ENCODE measurements around the gene SV2B. TPM values are rescaled to one million over a fixed set of nuclear protein-coding genes. Genes with fewer than 3 reads are reported as not detected.
A peak's percentile ranks its signal among the peaks of the same experiment; 100 is the strongest.

SV2B gene
- total RNA-seq, 1 donor: not detected

- no peak for TF ChIP-seq CTCF (IDR thresholded peaks at IDR 0.05; ENCODE audit: insufficient read depth, low read depth, low read length)
- no peak overlapping the region for H3K4me3 ChIP-seq (ENCODE audit: low read depth, low read length)
- DNase-seq (ENCODE audit: low read depth): no peak
Measured at GRCh38 chr15:91290553-91290952, 190.5 kb downstream of the SV2B start.

DNA sequence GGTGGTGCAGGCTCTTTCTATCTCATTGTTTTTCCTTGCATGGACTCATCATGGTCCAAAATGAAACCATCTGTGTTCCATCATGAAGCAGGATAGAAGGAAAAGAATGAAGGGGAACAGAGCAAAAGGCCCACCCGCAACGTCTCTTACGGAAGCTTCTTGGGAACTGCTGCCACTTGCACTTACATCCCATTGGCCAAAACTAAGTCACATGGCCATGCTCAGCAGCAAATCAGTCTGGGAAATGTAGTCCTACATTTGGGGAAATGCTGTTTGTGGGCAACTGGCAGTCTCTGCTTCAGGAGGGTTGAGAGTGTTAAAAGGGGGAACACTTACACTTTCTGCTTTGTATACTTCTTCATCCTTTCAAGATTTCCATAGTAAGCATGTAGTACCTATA, 191.6 kb downstream of the SV2B start:
- no peak overlapping the region for H3K4me3 ChIP-seq (ENCODE audit: low read depth, low read length)
- DNase-seq (ENCODE audit: low read depth): peak; percentile 12
- TF ChIP-seq CTCF (IDR thresholded peaks at IDR 0.05; ENCODE audit: insufficient read depth, low read depth, low read length): no peak

- DNase-seq (ENCODE audit: low read depth): no peak
- no peak overlapping the region for H3K4me3 ChIP-seq (ENCODE audit: low read depth, low read length)
- TF ChIP-seq CTCF (IDR thresholded peaks at IDR 0.05; ENCODE audit: insufficient read depth, low read depth, low read length): no peak
Measured at GRCh38 chr15:91294344-91294743, 194.3 kb downstream of the SV2B start.

GRCh38 chr15:91294795-91295194, 194.7 kb downstream of the SV2B start:
- no peak for DNase-seq (ENCODE audit: low read depth)
- no peak for TF ChIP-seq CTCF (IDR thresholded peaks at IDR 0.05; ENCODE audit: insufficient read depth, low read depth, low read length)
- no peak overlapping the region for H3K4me3 ChIP-seq (ENCODE audit: low read depth, low read length)

DNA sequence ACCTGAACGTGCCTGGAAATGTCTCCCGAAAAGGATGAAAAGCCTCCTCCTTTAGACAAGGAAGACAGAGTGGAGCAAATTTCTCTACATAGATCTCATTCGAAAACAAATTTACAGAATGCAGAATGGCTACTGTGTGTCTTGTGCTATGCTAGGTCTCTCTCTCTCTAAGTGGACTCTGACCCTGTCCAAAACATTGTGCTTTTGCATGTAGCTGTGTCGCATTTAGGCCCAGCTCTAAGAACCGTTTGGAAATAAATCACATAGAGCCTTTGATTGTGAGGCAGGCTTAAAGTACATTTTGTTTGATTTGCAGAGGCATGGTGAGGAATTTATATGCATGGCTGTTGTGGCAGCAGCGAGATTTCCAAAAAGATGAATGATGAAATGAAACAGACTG, 198.0 kb downstream of the SV2B start:
- no peak overlapping the region for H3K4me3 ChIP-seq (ENCODE audit: low read depth, low read length)
- DNase-seq (ENCODE audit: low read depth): no peak
- TF ChIP-seq CTCF (IDR thresholded peaks at IDR 0.05; ENCODE audit: insufficient read depth, low read depth, low read length): no peak

DNA sequence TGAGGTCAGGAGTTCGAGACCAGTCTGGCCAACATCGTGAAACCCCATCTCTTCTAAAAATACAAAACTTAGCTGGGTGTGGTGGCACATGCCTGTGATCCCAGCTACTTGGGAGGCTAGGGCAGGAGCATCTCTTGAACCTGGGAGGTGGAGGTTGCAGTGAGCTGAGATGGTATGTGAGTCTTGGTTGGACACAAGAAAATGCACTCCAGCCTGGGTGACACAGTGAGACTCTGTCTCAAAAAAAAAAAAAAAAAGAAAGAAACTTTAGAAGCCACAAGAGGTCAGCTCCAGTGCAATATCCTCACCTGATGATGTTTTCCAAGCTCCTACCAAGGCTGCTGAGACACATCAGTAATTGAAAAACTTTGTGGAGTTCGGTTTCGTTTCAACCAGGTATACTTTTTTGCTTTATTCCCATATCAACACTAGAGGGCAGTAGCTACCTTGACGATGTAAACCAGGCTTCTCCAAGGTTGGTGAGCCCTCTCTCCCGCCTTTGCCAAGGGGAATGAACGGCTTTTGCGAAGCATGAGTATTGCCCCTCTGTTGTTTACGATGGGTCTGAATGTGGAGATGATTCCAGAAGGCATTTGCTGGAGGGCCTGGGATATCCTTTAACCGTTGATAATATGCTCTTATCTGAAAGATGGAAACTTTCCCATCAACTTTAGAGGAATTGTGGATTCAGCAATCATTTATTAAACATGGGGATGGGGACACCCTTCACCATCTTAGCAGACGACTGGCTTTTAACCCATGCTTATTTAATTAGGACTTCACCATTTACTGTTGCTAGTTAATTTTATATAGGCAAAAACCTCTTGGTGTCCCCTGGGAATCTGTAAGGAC, 202.8 kb downstream of the SV2B start:
- peak; percentile 58 for DNase-seq (ENCODE audit: low read depth)
- no peak overlapping the region for H3K4me3 ChIP-seq (ENCODE audit: low read depth, low read length)
- TF ChIP-seq CTCF (IDR thresholded peaks at IDR 0.05; ENCODE audit: insufficient read depth, low read depth, low read length): peak; percentile 74

- DNase-seq (ENCODE audit: low read depth): no peak
- H3K4me3 ChIP-seq (ENCODE audit: low read depth, low read length): no peak overlapping the region
- TF ChIP-seq CTCF (IDR thresholded peaks at IDR 0.05; ENCODE audit: insufficient read depth, low read depth, low read length): no peak
Measured at GRCh38 chr15:91304210-91304609, 204.2 kb downstream of the SV2B start.

All from fibroblast of villous mesenchyme (primary cell).